Glutamatergic neuron (in vitro differentiated cells): ENCODE measurements around the gene TNS3. TPM values are rescaled to one million over a fixed set of nuclear protein-coding genes. Genes with fewer than 3 reads are reported as not detected.

Experiments
- DNase-seq: peaks from one replicate; pipeline ENCODE4 v3.0.0; 2022
- H3K27ac Mint-ChIP-seq: one replicate; pipeline ENCODE4 v1.8.0; 2020; ENCODE audit warnings: mild to moderate bottlenecking, mixed read lengths, inconsistent platforms; ENCODE audit not compliant: unreplicated experiment
- H3K27me3 Mint-ChIP-seq: one replicate; pipeline ENCODE4 v1.8.0; 2020; ENCODE audit warnings: mild to moderate bottlenecking, moderate library complexity, mixed read lengths, inconsistent platforms; ENCODE audit not compliant: unreplicated experiment
- H3K36me3 Mint-ChIP-seq: one replicate; pipeline ENCODE4 v1.8.0; 2020; ENCODE audit warnings: mild to moderate bottlenecking, mixed read lengths, inconsistent platforms; ENCODE audit not compliant: unreplicated experiment
- H3K4me1 Mint-ChIP-seq: one replicate; pipeline ENCODE4 v1.8.0; 2020; ENCODE audit warnings: mild to moderate bottlenecking, low read depth, mixed read lengths, inconsistent platforms; ENCODE audit not compliant: unreplicated experiment
- H3K4me3 Mint-ChIP-seq: one replicate; pipeline ENCODE4 v1.8.0; 2020; ENCODE audit warnings: mild to moderate bottlenecking, mixed read lengths, inconsistent platforms; ENCODE audit not compliant: unreplicated experiment
- H3K9me3 Mint-ChIP-seq: one replicate; pipeline ENCODE4 v1.8.0; 2020; ENCODE audit warnings: mild to moderate bottlenecking, moderate library complexity, mixed read lengths, inconsistent platforms; ENCODE audit not compliant: unreplicated experiment
- total RNA-seq: library from RNA; stranded (reverse); fragmentation: NEBNext Ultra II Directional; extraction: Animal tissue kit (Norgen Biotek cat#: 25700); gene quantifications from one replicate; pipeline ENCODE4 v1.2.1, GENCODE V29; 2021; ENCODE audit not compliant: unreplicated experiment
- TF ChIP-seq, protein P1 (sequence below): fragments of 200-600 bp; sonication (generic); IDR thresholded peaks from one replicate; pipeline ENCODE4 v1.5.0; 2021; ENCODE audit not compliant: partially characterized antibody, unreplicated experiment

The TNS3 gene
- total RNA-seq, 1 donor from 2014 or later = 3.8 TPM

GRCh38 chr7:47508389-47509380 is 73.2 kb downstream of the TNS3 start:
- TF ChIP-seq, protein P1, sequence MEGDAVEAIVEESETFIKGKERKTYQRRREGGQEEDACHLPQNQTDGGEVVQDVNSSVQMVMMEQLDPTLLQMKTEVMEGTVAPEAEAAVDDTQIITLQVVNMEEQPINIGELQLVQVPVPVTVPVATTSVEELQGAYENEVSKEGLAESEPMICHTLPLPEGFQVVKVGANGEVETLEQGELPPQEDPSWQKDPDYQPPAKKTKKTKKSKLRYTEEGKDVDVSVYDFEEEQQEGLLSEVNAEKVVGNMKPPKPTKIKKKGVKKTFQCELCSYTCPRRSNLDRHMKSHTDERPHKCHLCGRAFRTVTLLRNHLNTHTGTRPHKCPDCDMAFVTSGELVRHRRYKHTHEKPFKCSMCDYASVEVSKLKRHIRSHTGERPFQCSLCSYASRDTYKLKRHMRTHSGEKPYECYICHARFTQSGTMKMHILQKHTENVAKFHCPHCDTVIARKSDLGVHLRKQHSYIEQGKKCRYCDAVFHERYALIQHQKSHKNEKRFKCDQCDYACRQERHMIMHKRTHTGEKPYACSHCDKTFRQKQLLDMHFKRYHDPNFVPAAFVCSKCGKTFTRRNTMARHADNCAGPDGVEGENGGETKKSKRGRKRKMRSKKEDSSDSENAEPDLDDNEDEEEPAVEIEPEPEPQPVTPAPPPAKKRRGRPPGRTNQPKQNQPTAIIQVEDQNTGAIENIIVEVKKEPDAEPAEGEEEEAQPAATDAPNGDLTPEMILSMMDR = no peak
- DNase-seq = no peak
- Mint-ChIP-seq H3K27ac (no peak overlapping the region), H3K4me1 (peaks cover 6% of the 10 kb centered on the region), H3K27me3 (peaks cover 2% of the 10 kb centered on the region), H3K36me3 (peaks cover 3% of the 10 kb centered on the region), H3K4me3 (no peak overlapping the region), H3K9me3 (peaks cover 3% of the 10 kb centered on the region)

- Mint-ChIP-seq H3K27me3 (peaks cover 2% of the 10 kb centered on the region), H3K9me3 (peaks cover 3% of the 10 kb centered on the region), H3K36me3 (peaks cover 3% of the 10 kb centered on the region), H3K4me3 (no peak overlapping the region), H3K27ac (no peak overlapping the region), H3K4me1 (peaks cover 6% of the 10 kb centered on the region)
- DNase-seq = no peak
- TF ChIP-seq, protein P1 = no peak
Observed at GRCh38 chr7:47507522-47507921, 74.4 kb downstream of the TNS3 start.

DNA sequence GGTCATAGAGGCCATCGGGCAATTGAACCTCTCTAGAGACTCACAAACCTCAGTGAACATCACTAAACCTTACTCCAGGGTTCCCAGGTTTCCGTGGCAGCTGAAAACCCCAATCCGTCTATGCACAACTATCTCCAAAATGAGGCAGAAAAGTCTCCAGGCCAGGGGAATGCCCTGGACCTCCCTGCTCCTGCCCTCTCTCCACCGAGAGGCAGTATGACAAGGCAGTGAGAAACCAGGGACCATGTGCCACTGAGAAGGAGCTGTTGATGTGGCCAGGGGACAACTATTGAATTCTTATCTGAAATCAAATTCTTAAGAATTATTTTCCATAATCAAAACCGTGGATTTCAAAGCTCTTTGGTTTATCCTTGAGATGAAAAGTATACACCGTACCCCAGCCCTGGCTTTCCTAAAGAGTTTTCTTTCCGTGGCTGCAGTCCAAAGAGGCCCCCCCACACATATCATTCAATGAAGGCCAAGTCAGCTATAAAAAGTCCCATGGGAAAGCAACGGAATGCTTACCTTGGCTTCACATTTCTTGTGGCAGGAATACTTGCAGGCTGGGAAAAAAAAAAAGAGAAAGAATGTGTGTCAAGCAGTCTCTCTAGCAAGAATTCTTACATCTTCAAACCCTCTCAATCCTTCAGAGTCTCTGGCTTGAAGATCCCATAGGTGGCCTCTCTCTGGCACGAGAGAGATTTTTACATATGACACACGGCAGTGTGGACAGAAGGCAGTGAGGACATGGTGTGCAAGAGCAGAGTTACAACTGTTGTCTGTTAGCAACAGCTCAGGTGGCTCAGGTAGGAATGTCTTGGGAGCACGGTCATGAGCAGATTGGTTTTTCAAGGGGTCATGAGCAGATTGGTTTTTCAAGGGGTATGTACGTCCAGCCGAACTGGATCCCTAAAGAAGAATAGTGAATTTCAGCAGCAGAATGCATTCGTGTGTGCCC is 75.2 kb downstream of the TNS3 start:
- Mint-ChIP-seq H3K27ac (no peak overlapping the region), H3K36me3 (peaks cover 3% of the 10 kb centered on the region), H3K27me3 (peaks cover 2% of the 10 kb centered on the region), H3K9me3 (peaks cover 3% of the 10 kb centered on the region), H3K4me3 (no peak overlapping the region), H3K4me1 (peaks cover 8% of the 10 kb centered on the region)
- no peak for DNase-seq
- TF ChIP-seq, protein P1 = no peak

- no peak overlapping the region for H3K4me3 Mint-ChIP-seq
- no peak for DNase-seq
- peaks cover 2% of the 10 kb centered on the region for H3K27me3 Mint-ChIP-seq
- H3K4me1 Mint-ChIP-seq = peaks cover 13% of the 10 kb centered on the region
- no peak overlapping the region for H3K27ac Mint-ChIP-seq
- H3K9me3 Mint-ChIP-seq = peaks cover 3% of the 10 kb centered on the region
- TF ChIP-seq, protein P1 = no peak
- peaks cover 3% of the 10 kb centered on the region for H3K36me3 Mint-ChIP-seq
Observed at GRCh38 chr7:47505312-47506007, 76.5 kb downstream of the TNS3 start.
